ENCODE data around the gene WDR1.
"Not testable (repeated sequence)": the region's sequence is repeated elsewhere in the genome, so short reads cannot be mapped to it uniquely, and the experiment has no call there.

Gene WDR1

DNA sequence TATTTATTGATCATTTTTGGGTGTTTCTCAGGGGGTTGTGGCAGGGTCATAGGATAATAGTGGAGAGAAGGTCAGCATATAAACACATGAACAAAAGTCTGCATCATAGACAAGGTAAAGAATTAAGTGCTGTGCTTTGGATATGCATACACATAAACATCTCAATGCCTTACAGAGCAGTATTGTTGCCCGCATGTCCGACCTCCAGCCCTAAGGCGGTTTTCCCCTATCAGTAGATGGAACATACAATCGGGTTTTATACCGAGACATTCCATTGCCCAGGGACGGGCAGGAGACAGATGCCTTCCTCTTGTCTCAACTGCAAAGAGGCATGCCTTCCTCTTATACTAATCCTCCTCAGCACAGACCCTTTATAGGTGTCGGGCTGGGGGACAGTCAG lies 10.9 kb upstream of the WDR1 start:
- H3K27ac ChIP-seq (ENCODE audit: low read depth, low read length) = not testable (repeated sequence)
- DNase-seq = peak; percentile 87 to 90

DNA sequence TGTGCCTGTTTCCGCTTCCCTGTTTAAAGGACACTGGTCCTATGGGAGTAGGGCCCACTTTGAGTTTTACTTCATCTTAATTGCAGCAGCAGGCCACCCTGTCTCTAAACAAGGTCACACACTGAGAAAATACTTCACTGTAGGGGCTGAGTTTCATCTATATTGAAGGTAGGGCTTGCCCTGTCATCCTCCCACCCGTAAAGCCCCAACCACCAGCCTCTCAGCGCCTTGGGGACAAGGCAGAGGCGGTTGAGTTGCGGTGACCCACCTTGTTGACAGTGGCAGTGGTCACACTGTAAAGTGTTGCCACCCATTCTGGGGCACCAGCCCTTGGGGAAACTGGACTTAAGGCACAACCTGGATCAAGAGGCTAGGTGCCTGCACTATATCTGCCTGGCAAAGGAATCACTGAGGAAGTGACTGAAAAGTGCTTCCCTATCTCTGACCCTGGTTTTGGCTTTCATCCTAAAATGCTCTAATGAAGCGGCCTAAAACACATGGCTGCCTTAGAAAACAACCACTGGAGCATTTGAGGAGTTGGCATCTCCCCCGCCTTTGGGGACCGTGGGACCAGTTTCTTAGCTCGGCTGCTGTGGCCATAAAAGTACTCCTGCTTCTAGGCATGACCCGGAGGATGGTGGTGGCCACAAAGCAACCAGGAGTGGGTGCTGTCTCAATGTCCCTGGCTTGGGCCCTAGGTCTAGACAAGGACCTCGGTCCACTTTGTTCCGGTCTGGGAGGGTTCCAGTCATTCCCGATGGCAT lies 7.8 kb upstream of the WDR1 start:
- Histone ChIP-seq H2BK12ac (ENCODE audit: low read length) (no peak overlapping the region), H3K79me1 (ENCODE audit: low read length) (no peaks in the 10 kb centered on the region), H3K4me1 (ENCODE audit: control insufficient read depth in 1 of 2, insufficient read depth in 2 of 2, low read length in 2 of 2) (peaks cover 2 to 3% of the 10 kb centered on the region in 2 experiments), H4K91ac (ENCODE audit: low read depth, low read length) (no peak overlapping the region), H3K27me3 (ENCODE audit: insufficient read depth, low read length) (no peaks in the 10 kb centered on the region), H2AK5ac (ENCODE audit: low read length) (no peak overlapping the region), H3K36me3 (ENCODE audit: control insufficient read depth in 1 of 2, insufficient read depth in 2 of 2, low read length in 2 of 2) (no peaks in the 10 kb centered on the region), H2BK120ac (ENCODE audit: insufficient read depth, low read length, poor library complexity) (no peak overlapping the region), H3K4ac (ENCODE audit: low read depth, low read length) (no peak overlapping the region), H3K27ac (ENCODE audit: low read depth, low read length) (no peak overlapping the region), H2BK5ac (ENCODE audit: low read depth, low read length, poor library complexity) (no peak overlapping the region), H3K18ac (ENCODE audit: low read length) (no peak overlapping the region), H4K12ac (ENCODE audit: low read depth, low read length) (no peak overlapping the region), H2AFZ (ENCODE audit: insufficient read depth, low read length, poor library complexity) (no peak overlapping the region), H3K4me2 (ENCODE audit: low read length) (no peak overlapping the region), H3K9ac (ENCODE audit: low read length) (no peak overlapping the region), H3K23ac (ENCODE audit: low read length) (no peak overlapping the region), H3K9me3 (ENCODE audit: insufficient read depth, low read depth, low read length) (peaks cover 3% of the 10 kb centered on the region), H3K79me2 (ENCODE audit: control insufficient read depth, insufficient read depth, low read length, poor library complexity) (no peaks in the 10 kb centered on the region), H4K8ac (ENCODE audit: low read depth, low read length) (no peak overlapping the region), H3K4me3 (ENCODE audit: low read depth, low read length) (no peak overlapping the region), H3K14ac (ENCODE audit: low read length) (no peak overlapping the region)
- no CpG with 5 or more reads among the region's 13 CpGs for WGBS (ENCODE audit: extremely low coverage, insufficient coverage, insufficient read length)
- no peak for DNase-seq

More for the DNA sequence above, 10.9 kb upstream of the WDR1 start:
- not testable (repeated sequence) for H2BK5ac ChIP-seq (ENCODE audit: low read depth, low read length, poor library complexity); H2BK12ac ChIP-seq (ENCODE audit: low read length); H4K91ac ChIP-seq (ENCODE audit: low read depth, low read length); H3K23ac ChIP-seq (ENCODE audit: low read length); H3K79me2 ChIP-seq (ENCODE audit: control insufficient read depth, insufficient read depth, low read length, poor library complexity); H2BK120ac ChIP-seq (ENCODE audit: insufficient read depth, low read length, poor library complexity); H3K14ac ChIP-seq (ENCODE audit: low read length); H3K4me1 ChIP-seq (ENCODE audit: control insufficient read depth in 1 of 2, insufficient read depth in 2 of 2, low read length in 2 of 2); H3K27me3 ChIP-seq (ENCODE audit: insufficient read depth, low read length); H4K8ac ChIP-seq (ENCODE audit: low read depth, low read length); H4K12ac ChIP-seq (ENCODE audit: low read depth, low read length); H3K79me1 ChIP-seq (ENCODE audit: low read length); H3K4me2 ChIP-seq (ENCODE audit: low read length); H3K36me3 ChIP-seq (ENCODE audit: control insufficient read depth in 1 of 2, insufficient read depth in 2 of 2, low read length in 2 of 2); H3K4me3 ChIP-seq (ENCODE audit: low read depth, low read length); H3K9ac ChIP-seq (ENCODE audit: low read length); H3K18ac ChIP-seq (ENCODE audit: low read length); H3K4ac ChIP-seq (ENCODE audit: low read depth, low read length); H2AFZ ChIP-seq (ENCODE audit: insufficient read depth, low read length, poor library complexity); H3K9me3 ChIP-seq (ENCODE audit: insufficient read depth, low read depth, low read length); H2AK5ac ChIP-seq (ENCODE audit: low read length)
- no CpG with 5 or more reads among the region's 7 CpGs for WGBS (ENCODE audit: extremely low coverage, insufficient coverage, insufficient read length)

DNA sequence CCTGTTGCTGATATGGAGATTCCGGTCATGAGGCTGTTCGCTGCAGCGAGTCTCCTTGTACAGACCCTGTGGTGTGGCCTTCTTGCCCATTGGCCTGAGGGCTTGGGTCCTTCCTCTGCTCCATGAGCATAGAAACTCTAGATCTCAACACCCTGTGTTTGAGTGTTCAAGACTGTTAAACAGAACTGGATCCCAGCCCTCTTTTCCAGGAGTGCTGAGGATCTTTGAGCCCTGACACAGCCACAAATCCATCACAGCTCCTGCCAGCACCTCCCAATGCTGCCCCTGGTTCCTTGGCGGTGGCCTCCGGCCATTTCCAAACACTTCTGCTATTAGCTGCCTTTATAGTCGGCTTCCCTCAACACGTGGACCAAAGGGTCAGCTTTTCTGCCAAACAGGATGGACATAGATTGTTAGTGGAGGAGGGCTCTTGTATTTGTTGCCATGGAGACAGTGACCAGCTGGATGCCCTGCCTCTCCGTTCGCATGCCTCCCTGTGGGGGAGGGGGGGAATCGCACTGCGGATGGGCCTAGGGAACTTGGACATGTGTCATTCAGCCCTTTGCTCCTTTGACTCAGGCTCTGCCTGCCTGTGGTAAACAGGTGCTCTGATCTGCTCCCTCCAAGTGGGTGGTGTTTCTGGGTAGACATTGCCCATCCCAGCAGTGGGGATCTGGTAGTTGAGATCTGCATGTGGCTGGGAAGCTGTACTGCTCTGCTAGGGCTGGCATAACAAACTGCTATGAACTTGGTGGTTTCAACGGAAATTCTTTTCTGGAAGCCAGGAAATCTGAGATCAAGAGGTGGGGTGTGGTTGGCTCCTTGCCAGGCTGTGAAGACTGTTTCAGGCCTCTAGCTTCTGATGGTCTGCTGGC lies 6.9 kb upstream of the WDR1 start:
- Histone ChIP-seq H3K18ac (ENCODE audit: low read length) (no peak overlapping the region), H3K14ac (ENCODE audit: low read length) (no peak overlapping the region), H3K27me3 (ENCODE audit: insufficient read depth, low read length) (no peaks in the 10 kb centered on the region), H3K9ac (ENCODE audit: low read length) (no peak overlapping the region), H2BK120ac (ENCODE audit: insufficient read depth, low read length, poor library complexity) (no peak overlapping the region), H4K91ac (ENCODE audit: low read depth, low read length) (no peak overlapping the region), H2AK5ac (ENCODE audit: low read length) (no peak overlapping the region), H4K12ac (ENCODE audit: low read depth, low read length) (no peak overlapping the region), H2BK12ac (ENCODE audit: low read length) (no peak overlapping the region), H3K27ac (ENCODE audit: low read depth, low read length) (no peak overlapping the region), H3K23ac (ENCODE audit: low read length) (no peak overlapping the region), H4K8ac (ENCODE audit: low read depth, low read length) (no peak overlapping the region), H3K36me3 (ENCODE audit: control insufficient read depth in 1 of 2, insufficient read depth in 2 of 2, low read length in 2 of 2) (no peaks in the 10 kb centered on the region), H3K4me3 (ENCODE audit: low read depth, low read length) (no peak overlapping the region), H3K4me1 (ENCODE audit: control insufficient read depth in 1 of 2, insufficient read depth in 2 of 2, low read length in 2 of 2) (peaks cover 2 to 3% of the 10 kb centered on the region in 2 experiments), H3K4me2 (ENCODE audit: low read length) (no peak overlapping the region), H3K79me1 (ENCODE audit: low read length) (no peaks in the 10 kb centered on the region), H2BK5ac (ENCODE audit: low read depth, low read length, poor library complexity) (no peak overlapping the region), H3K79me2 (ENCODE audit: control insufficient read depth, insufficient read depth, low read length, poor library complexity) (no peaks in the 10 kb centered on the region), H3K4ac (ENCODE audit: low read depth, low read length) (no peak overlapping the region), H3K9me3 (ENCODE audit: insufficient read depth, low read depth, low read length) (peaks cover 3% of the 10 kb centered on the region), H2AFZ (ENCODE audit: insufficient read depth, low read length, poor library complexity) (no peak overlapping the region)
- no CpG with 5 or more reads among the region's 12 CpGs for WGBS (ENCODE audit: extremely low coverage, insufficient coverage, insufficient read length)
- peak in 1 of 2 donors; percentile 55 for DNase-seq

DNA sequence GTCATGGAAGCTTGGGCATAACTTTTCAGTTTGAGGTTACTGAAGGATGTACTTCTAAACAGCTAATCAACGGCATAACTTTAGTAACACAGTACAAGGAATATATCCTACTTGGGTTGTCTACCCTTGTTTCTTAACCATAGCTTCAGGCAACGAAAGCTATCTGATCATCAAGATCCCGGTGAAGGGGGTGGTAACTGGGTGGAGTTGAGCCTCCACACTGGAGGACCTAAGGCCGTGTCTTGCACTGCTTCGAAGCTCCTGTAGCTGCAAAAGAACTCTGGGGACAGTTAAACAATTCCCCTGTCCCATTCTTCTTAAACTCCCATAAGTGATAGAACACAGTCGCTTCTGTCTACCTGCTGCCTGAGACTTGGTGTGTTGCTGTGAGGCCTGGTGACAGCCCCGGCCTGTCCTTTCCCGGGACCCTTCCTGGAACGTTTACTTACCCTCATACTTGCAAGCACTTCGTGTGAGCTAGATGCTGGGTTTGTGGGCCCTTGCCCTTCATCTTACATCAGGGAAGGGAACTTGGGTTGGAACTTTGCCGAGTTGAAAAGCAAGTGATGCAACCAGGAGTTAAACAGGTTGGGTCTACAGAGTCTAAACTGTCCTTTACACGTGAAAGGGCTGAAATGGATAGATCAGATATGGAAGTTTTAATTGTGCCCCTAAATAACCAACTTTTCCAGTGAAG lies 5.8 kb upstream of the WDR1 start:
- Histone ChIP-seq H2AFZ (ENCODE audit: insufficient read depth, low read length, poor library complexity) (no peak overlapping the region), H3K4ac (ENCODE audit: low read depth, low read length) (no peak overlapping the region), H3K9me3 (ENCODE audit: insufficient read depth, low read depth, low read length) (peaks cover 3% of the 10 kb centered on the region), H3K4me1 (ENCODE audit: control insufficient read depth in 1 of 2, insufficient read depth in 2 of 2, low read length in 2 of 2) (peaks cover 5 to 7% of the 10 kb centered on the region in 2 experiments), H3K4me2 (ENCODE audit: low read length) (no peak overlapping the region), H3K27me3 (ENCODE audit: insufficient read depth, low read length) (no peaks in the 10 kb centered on the region), H3K18ac (ENCODE audit: low read length) (no peak overlapping the region), H3K79me1 (ENCODE audit: low read length) (peaks cover 3% of the 10 kb centered on the region), H2BK5ac (ENCODE audit: low read depth, low read length, poor library complexity) (no peak overlapping the region), H2BK120ac (ENCODE audit: insufficient read depth, low read length, poor library complexity) (no peak overlapping the region), H3K4me3 (ENCODE audit: low read depth, low read length) (no peak overlapping the region), H2BK12ac (ENCODE audit: low read length) (no peak overlapping the region), H3K9ac (ENCODE audit: low read length) (no peak overlapping the region), H2AK5ac (ENCODE audit: low read length) (no peak overlapping the region), H4K8ac (ENCODE audit: low read depth, low read length) (no peak overlapping the region), H3K14ac (ENCODE audit: low read length) (no peak overlapping the region), H3K23ac (ENCODE audit: low read length) (no peak overlapping the region), H4K91ac (ENCODE audit: low read depth, low read length) (no peak overlapping the region), H4K12ac (ENCODE audit: low read depth, low read length) (no peak overlapping the region), H3K27ac (ENCODE audit: low read depth, low read length) (no peak overlapping the region), H3K79me2 (ENCODE audit: control insufficient read depth, insufficient read depth, low read length, poor library complexity) (no peaks in the 10 kb centered on the region), H3K36me3 (ENCODE audit: control insufficient read depth in 1 of 2, insufficient read depth in 2 of 2, low read length in 2 of 2) (no peaks in the 10 kb centered on the region)
- no CpG with 5 or more reads among the region's 12 CpGs for whole genome bisulfite sequencing (ENCODE audit: extremely low coverage, insufficient coverage, insufficient read length)
- peak; percentile 65 to 85 for DNase-seq
